MCF 10A (cell line): ENCODE results near the gene ZNF226. TPM values are rescaled to one million over a fixed set of nuclear protein-coding genes. Genes with fewer than 3 reads are reported as not detected.

Experiments
- BruUV-seq: library from RNA; stranded (reverse); fragments of 400-500 nt; replicated peaks from 2 replicates; lab custom pipeline; 2021; lab: Mats Ljungman, UMichigan
- CTCF ChIA-PET: fragments of 300-600 bp; sonication (Branson Sonifier 250); formaldehyde crosslinking; extraction: SDS; loops from one replicate; lab custom pipeline; 2021; ENCODE audit warnings: antibody characterized with exemption, inconsistent platforms; lab: Yijun Ruan, JAX
- POLR2A ChIA-PET: fragments of 300-600, 350-650 bp; sonication (Branson Sonifier 250); formaldehyde crosslinking; extraction: SDS; loops from one replicate; lab custom pipeline; 2020; ENCODE audit warnings: antibody characterized with exemption, inconsistent platforms; lab: Yijun Ruan, JAX
- DNase-seq: peaks from one replicate; pipeline ENCODE4 v3.0.0-alpha.2; 2018; ENCODE audit not compliant: unreplicated experiment
- H3K27ac Mint-ChIP-seq: one replicate; pipeline ENCODE4 v1.8.0; 2022; ENCODE audit warnings: mild to moderate bottlenecking, low read depth, mixed read lengths; ENCODE audit not compliant: unreplicated experiment
- H3K27me3 Mint-ChIP-seq: one replicate; pipeline ENCODE4 v1.8.0; 2022; ENCODE audit warnings: mixed read lengths; ENCODE audit not compliant: insufficient read depth, unreplicated experiment
- H3K36me3 Mint-ChIP-seq: one replicate; pipeline ENCODE4 v1.8.0; 2022; ENCODE audit warnings: mild to moderate bottlenecking, moderate library complexity, mixed read lengths; ENCODE audit not compliant: insufficient read depth, unreplicated experiment
- H3K4me1 Mint-ChIP-seq: one replicate; pipeline ENCODE4 v1.8.0; 2022; ENCODE audit warnings: mixed read lengths; ENCODE audit not compliant: insufficient read depth, unreplicated experiment
- H3K4me3 Mint-ChIP-seq: one replicate; pipeline ENCODE4 v1.8.0; 2022; ENCODE audit warnings: mild to moderate bottlenecking, moderate library complexity, mixed read lengths; ENCODE audit not compliant: unreplicated experiment
- H3K9me3 Mint-ChIP-seq: one replicate; pipeline ENCODE4 v1.8.0; 2022; ENCODE audit warnings: mixed read lengths; ENCODE audit not compliant: unreplicated experiment
- intact Hi-C: fragments of 100-400 bp; cut with micrococcal nuclease; formaldehyde crosslinking; loops from 2 replicates; pipeline ENCODE4 v1.14.1; 2022
- total RNA-seq: library from RNA; stranded (reverse); gene quantifications from 2 replicates; pipeline ENCODE4 v1.2.3, GENCODE V29; 2022
- TF ChIP-seq, protein P1 (sequence below): fragments of 200-600 bp; IDR thresholded peaks from one replicate; pipeline ENCODE4 v1.8.0; 2022; ENCODE audit warnings: antibody characterized with exemption, mild to moderate bottlenecking; ENCODE audit not compliant: unreplicated experiment

ZNF226 gene
- total RNA-seq, 1 experiment from 2014 or later = 23.4 TPM

DNA sequence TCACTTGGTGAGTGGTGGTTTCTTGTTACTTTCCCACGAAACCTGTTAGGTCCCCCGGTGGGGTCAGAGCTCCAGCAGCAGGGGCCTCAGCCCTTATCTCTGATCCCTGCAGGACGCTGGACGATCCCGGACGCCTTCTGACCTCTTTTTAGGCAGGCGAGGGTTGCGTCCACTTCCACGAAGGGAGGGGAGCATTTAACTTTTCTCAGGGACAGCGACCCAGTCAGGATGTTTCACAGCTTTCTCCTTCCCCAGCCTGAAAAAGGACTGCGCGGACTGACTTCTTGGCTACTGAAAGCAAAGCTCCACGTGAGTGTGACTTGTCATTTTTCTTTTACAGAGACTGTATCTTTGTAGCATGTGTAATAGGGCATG, 22.9 kb upstream of the ZNF226 start:
- peak overlapping the region; percentile 78 for H3K4me3 Mint-ChIP-seq
- H3K9me3 Mint-ChIP-seq = no peaks in the 10 kb centered on the region
- peak overlapping the region; percentile 83 for H3K27ac Mint-ChIP-seq
- H3K27me3 Mint-ChIP-seq = no peaks in the 10 kb centered on the region
- peaks cover 23% of the 10 kb centered on the region for H3K36me3 Mint-ChIP-seq
- POLR2A ChIA-PET = interaction anchor here (0.7 to 1.8 kb wide), 15 partner anchors 9 to 328 kb away, joined by 3 to 30 read pairs (median 4); partner anchors contain the start of genes ZNF224, ZNF225, ZNF226 and ZNF227
- CTCF ChIA-PET = interaction anchor here (0.5 to 0.6 kb wide), 2 partner anchors 18 to 791 kb away, joined by 3 read pairs; no protein-coding TSS in a partner anchor
- DNase-seq = peak; percentile 15
- intact Hi-C loops = no loop called here
- BruUV-seq = no TSS peak
- H3K4me1 Mint-ChIP-seq = peaks cover 6% of the 10 kb centered on the region
- TF ChIP-seq, protein P1, sequence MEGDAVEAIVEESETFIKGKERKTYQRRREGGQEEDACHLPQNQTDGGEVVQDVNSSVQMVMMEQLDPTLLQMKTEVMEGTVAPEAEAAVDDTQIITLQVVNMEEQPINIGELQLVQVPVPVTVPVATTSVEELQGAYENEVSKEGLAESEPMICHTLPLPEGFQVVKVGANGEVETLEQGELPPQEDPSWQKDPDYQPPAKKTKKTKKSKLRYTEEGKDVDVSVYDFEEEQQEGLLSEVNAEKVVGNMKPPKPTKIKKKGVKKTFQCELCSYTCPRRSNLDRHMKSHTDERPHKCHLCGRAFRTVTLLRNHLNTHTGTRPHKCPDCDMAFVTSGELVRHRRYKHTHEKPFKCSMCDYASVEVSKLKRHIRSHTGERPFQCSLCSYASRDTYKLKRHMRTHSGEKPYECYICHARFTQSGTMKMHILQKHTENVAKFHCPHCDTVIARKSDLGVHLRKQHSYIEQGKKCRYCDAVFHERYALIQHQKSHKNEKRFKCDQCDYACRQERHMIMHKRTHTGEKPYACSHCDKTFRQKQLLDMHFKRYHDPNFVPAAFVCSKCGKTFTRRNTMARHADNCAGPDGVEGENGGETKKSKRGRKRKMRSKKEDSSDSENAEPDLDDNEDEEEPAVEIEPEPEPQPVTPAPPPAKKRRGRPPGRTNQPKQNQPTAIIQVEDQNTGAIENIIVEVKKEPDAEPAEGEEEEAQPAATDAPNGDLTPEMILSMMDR = no peak

DNA sequence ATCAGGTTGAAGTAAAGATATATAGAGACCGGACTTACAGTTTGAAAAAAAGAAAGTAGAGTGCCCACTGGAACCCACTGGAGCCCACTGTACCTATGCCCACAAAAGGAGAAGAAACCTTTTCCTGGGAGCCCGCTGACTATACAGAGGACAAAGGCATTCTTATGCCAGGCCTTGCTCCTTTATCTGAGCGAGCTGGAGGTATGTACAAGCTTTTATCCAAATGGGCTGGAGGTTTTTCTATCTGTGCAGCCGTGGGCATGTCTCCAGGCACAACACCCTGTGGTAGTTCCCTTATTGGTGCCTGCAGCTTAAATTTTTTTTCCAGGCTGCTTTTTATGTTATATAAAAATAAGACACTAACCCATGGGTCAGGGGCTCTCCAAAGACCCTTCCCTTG, 15.1 kb upstream of the ZNF226 start:
- ChIA-PET CTCF (no interaction called here), POLR2A (no interaction called here)
- Mint-ChIP-seq H3K4me3 (no peak overlapping the region), H3K9me3 (peaks cover 20% of the 10 kb centered on the region), H3K27me3 (no peaks in the 10 kb centered on the region), H3K4me1 (no peaks in the 10 kb centered on the region), H3K36me3 (peaks cover 66% of the 10 kb centered on the region), H3K27ac (no peak overlapping the region)
- TF ChIP-seq, protein P1 = no peak
- no peak for DNase-seq
- intact Hi-C loops = no loop called here
- no TSS peak for BruUV-seq

- Mint-ChIP-seq H3K27ac (no peak overlapping the region), H3K36me3 (peaks cover 64% of the 10 kb centered on the region), H3K4me3 (no peak overlapping the region), H3K4me1 (no peaks in the 10 kb centered on the region), H3K27me3 (no peaks in the 10 kb centered on the region), H3K9me3 (peaks cover 27% of the 10 kb centered on the region)
- intact Hi-C loops = no loop called here
- DNase-seq = no peak
- TF ChIP-seq, protein P1 = no peak
- CTCF ChIA-PET = interaction anchor here (0.6 kb wide), 1 partner anchor 20 kb away, joined by 3 read pairs; no protein-coding TSS in a partner anchor
- POLR2A ChIA-PET = interaction anchor here (1.6 kb wide), 1 partner anchor 9 kb away, joined by 4 read pairs; no protein-coding TSS in a partner anchor
- no TSS peak for BruUV-seq
These were observed 13.4 kb upstream of the ZNF226 start for GRCh38 chr19:44151491-44151890.

GRCh38 chr19:44156475-44156874, 8.4 kb upstream of the ZNF226 start:
- intact Hi-C loops = no loop called here

More at GRCh38 chr19:44156475-44156874, 8.4 kb upstream of the ZNF226 start:
- CTCF ChIA-PET = no interaction called here
- peaks cover 42% of the 10 kb centered on the region for H3K36me3 Mint-ChIP-seq
- no peak for DNase-seq
- H3K27ac Mint-ChIP-seq = no peak overlapping the region
- peaks cover 32% of the 10 kb centered on the region for H3K9me3 Mint-ChIP-seq
- no TSS peak for BruUV-seq
- no peak overlapping the region for H3K4me3 Mint-ChIP-seq
- H3K4me1 Mint-ChIP-seq = no peaks in the 10 kb centered on the region
- H3K27me3 Mint-ChIP-seq = no peaks in the 10 kb centered on the region
- POLR2A ChIA-PET = no interaction called here
- TF ChIP-seq, protein P1 = no peak
